DOHH2 (cell line): Measurements from ENCODE around the gene AFDN.

Experiments
- EZH2phosphoT487 ChIP-seq: fragments of 200-600 bp; sonication (generic); IDR thresholded peaks from 2 replicates; pipeline ENCODE4 v1.6.1; 2017; ENCODE audit warnings: borderline replicate concordance, mild to moderate bottlenecking, antibody characterized with exemption, low read length, moderate library complexity, mixed read lengths
- TF ChIP-seq, protein P1 (sequence below): fragments of 200-600 bp; sonication (generic); IDR thresholded peaks from one replicate; pipeline ENCODE4 v1.5.1; 2014; ENCODE audit warnings: antibody characterized with exemption, mild to moderate bottlenecking, low read depth, low read length; ENCODE audit not compliant: poor library complexity, severe bottlenecking

DNA sequence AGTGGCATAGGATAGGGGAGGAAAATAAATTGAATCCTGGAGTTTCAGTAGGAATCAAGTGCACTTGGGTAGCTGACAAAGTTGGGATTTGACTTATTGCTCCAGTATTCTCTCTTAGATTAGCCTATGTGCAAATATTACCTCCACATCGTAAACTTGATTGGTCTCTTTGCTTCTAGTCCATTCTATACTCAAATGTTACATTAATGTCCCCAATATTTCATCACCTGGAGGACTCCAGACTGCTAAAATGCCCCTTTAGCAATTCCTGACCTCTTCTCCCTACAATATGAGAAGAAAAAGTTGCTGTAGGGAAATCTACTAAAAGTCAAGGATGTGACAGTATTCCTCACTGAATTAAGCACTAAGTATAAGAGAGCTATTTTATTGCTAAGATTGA lies 16.3 kb downstream of the AFDN start:
- TF ChIP-seq, protein P1, sequence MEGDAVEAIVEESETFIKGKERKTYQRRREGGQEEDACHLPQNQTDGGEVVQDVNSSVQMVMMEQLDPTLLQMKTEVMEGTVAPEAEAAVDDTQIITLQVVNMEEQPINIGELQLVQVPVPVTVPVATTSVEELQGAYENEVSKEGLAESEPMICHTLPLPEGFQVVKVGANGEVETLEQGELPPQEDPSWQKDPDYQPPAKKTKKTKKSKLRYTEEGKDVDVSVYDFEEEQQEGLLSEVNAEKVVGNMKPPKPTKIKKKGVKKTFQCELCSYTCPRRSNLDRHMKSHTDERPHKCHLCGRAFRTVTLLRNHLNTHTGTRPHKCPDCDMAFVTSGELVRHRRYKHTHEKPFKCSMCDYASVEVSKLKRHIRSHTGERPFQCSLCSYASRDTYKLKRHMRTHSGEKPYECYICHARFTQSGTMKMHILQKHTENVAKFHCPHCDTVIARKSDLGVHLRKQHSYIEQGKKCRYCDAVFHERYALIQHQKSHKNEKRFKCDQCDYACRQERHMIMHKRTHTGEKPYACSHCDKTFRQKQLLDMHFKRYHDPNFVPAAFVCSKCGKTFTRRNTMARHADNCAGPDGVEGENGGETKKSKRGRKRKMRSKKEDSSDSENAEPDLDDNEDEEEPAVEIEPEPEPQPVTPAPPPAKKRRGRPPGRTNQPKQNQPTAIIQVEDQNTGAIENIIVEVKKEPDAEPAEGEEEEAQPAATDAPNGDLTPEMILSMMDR, result no peak
- no peak for TF ChIP-seq EZH2phosphoT487
